OCI-LY3 (cell line): ENCODE data around the gene PLK1.

ENCODE experiments used
- EZH2phosphoT487 ChIP-seq: fragments of 200-600 bp; shearing (Covaris generic); IDR thresholded peaks from 2 replicates; pipeline ENCODE4 v1.6.1; 2018; ENCODE audit warnings: antibody characterized with exemption, mixed run types, low read depth
- TF ChIP-seq, protein P1 (sequence below): fragments of 200-600, 300-600 bp; sonication (generic); IDR thresholded peaks from 2 replicates; pipeline ENCODE4 v1.5.1; 2014; ENCODE audit warnings: antibody characterized with exemption, low read length, low read depth

DNA sequence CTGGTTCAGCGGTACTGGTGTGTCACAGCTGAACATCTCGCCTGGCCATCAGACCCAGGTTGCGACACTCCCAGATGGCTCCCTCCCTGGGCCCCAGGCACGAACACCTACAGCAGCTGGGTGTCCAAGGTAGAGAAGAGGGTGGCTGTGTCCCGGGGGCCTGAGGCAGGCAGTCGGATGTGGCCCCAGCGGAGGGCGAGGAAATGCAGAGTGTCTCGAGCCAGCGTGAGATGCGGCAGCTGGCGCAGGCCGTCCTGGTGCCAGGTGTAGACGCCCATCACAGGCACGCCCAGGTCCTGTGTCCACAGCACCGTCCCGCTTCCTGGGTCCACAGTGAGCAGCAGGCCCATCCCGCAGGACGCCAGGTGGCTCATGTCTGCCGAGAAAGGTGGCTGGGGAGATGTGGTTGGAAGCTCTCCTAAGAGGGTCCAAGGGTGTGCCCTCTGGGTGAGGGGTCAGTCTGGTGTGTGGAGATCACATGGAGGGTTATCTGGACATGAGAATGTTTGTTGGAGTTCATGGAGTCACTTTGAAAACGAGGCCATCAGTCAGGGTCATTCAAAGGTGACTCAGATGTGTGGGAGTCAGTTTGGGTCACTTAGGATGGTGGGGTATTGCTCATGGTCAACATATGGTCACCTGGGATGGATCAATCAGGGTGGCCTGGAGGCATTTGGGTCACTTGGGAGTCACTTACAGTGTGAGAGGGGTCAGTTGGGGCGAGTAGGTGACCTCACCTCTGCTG, 26.3 kb downstream of the PLK1 start:
- TF ChIP-seq, protein P1, sequence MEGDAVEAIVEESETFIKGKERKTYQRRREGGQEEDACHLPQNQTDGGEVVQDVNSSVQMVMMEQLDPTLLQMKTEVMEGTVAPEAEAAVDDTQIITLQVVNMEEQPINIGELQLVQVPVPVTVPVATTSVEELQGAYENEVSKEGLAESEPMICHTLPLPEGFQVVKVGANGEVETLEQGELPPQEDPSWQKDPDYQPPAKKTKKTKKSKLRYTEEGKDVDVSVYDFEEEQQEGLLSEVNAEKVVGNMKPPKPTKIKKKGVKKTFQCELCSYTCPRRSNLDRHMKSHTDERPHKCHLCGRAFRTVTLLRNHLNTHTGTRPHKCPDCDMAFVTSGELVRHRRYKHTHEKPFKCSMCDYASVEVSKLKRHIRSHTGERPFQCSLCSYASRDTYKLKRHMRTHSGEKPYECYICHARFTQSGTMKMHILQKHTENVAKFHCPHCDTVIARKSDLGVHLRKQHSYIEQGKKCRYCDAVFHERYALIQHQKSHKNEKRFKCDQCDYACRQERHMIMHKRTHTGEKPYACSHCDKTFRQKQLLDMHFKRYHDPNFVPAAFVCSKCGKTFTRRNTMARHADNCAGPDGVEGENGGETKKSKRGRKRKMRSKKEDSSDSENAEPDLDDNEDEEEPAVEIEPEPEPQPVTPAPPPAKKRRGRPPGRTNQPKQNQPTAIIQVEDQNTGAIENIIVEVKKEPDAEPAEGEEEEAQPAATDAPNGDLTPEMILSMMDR: no peak
- TF ChIP-seq EZH2phosphoT487: no peak
